ENCODE measurements around the gene CHST13.

CHST13 gene

DNA sequence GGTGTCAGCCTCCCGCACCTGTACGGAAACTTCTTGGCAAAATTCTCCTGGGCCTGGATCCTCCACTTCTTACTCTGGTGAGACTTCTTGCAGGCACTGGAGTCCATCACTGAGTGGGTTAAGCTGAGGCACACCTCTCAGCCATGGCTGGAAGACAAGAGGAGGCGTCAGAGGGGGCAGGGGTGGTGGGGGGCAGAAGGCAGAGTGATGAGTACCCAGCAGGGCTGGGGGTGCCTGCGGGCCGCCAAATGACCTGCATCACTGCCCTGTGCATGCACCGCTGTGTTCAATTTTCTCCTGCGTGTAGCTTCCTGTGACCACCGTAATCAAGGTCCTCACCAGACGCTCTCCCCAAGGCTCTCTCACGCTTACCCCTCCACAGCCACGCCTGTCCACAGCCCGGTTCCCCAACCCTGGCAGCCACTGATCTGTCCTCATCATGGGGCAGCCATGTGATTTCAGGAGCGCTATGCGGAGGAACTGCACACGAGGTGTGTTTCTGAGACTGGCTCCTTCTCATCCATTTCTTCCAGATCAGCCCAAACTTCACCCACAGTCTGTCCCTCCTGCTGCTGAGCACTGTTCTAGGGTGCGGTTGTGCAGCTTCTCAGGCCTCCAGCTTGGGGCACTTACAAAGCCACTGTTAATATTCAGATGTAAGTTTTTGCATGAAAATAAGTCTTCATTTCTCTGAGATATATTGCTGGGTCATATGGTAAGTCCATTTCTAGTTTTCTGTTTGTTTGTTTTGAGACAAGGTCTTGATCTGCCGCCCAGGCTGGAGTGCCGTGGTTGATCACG, 29.5 kb downstream of the CHST13 start:
- no peak for DNase-seq (ENCODE audit: low read depth in 2 of 3, low spot score in 2 of 3)

DNA sequence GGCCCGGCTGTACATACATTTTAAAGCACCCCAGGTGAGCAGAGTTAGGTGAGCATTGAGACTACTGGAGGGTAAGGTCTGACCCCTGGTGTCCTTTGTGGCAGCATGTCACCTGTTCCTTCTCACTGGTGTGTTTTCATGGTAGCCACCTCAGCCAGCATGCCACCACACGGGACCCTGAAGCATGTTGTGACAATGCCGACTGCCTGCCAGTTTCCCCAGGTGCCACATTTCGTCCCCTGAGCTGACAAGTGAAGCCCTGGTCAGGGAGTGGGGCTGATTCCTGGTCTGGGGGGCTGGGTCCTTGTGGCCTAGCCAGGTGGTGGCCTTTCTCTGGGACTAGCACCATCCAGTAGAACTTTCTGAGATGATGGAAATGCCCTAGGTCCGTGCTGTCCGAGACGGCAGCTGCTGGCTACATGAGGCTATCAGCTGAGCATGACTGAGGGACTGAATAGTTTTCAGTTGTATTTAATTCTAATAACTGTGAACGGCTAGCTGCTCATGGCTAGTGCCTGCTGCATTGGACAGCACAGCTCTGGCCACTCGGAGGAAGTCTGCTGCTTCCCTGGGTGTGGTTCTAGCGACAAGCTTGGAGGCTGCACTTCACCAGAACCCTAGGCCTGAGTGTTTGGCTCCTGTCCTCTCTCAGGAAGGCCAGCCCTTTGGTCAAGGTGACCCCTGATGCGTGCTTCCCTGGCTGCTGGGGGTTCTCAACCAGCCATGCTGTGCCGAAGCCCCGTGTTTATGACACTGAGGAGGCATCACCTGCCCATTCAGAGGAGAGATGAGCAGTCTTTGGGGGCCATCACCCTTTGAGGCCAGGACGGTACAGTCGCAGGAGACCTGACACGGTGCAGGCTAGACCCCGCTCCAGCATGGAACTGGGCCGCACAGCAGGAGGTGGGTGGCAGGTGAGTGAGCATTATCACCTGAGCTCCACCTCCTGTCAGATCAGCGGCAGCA, 30.9 kb downstream of the CHST13 start:
- no peak for DNase-seq (ENCODE audit: low read depth in 2 of 3, low spot score in 2 of 3)

DNA sequence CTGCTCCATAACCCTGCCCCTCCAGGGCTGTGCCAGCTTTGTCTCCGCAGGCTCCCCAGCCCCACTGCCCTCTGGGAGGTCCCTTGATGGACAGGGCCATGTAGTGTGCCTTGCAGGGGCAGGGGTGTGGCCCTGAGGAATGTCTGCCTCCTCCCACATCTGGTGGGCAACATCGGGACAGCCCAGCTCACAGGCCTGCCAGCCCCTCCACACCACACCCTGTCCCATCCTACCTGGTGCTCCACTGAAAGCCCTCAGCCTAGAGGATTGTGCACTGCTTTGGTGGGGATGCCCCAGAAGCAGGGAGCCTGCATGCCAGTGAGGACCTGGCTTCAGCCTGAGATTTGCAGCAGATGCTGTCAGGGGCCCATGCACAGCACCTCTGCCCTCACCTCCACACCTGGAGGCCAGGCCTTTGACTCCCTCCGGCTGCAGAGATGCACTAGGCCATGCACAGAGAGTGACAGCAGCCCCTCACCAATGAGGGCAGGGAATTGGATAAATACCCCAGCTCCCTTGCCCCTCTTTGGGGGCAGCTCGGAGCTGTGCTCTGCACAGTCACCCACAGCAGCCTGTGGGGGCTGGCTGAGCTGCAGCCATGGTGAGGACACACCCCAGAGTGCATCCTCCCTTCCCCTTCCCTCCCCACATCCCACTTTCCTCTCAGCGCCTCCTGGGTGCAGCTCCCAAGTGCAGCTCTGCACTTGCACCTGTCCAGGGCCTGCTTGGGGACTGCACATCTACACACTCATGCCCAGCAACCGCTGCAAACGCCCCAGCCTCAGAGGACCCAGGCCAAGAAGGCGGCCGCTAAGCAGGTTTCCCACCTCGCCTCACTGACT, 32.1 kb downstream of the CHST13 start:
- no peak for DNase-seq (ENCODE audit: low read depth in 2 of 3, low spot score in 2 of 3)

DNA sequence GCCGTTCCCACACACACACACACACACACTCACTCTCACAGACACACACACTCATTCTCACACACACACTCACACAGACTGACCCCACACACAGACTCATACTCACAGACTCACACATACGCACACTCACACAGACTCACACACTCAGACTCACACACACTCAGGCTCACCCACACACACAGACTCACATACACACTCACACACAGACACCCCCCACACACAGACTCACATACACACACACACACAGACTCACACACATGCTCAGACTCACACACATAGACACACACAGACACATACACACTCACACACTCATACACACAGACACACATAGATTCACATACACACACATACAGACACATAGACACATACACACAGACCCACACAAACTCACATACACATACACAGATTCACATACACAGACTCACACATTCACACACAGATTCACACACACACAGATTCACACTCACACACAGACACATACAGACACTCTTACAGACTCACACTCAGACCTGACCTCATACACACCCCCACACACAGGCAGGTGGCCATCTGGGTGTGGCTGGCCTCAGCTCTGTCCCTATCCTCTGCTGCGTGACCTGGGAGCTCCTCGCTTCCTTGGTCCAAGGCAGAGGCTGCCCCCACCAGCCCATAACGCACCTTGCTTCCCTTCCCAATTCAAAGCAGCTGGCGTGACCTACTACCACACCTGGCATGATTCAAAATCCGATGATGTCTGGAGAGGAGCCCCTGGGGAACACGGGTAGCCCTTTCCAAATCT, 32.9 kb downstream of the CHST13 start:
- no peak for DNase-seq (ENCODE audit: low read depth in 2 of 3, low spot score in 2 of 3)

DNA sequence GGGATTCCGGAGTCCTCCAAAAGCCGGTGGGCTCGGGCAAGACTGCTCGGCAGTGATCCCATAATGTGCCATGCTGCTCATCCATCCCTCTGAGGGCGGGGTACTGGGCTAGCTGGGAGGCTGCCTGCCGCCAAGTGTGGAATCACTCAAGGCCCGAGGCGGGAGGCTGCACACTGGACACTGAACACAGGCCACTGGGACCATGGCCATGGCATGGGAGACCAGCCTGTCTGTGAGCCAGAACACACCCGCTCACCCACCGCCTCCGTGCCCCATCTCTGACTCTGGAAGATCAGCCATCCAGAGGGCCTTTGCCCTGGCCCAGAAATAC, 33.4 kb downstream of the CHST13 start:
- DNase-seq (ENCODE audit: low read depth in 2 of 3, low spot score in 2 of 3): no peak

DNA sequence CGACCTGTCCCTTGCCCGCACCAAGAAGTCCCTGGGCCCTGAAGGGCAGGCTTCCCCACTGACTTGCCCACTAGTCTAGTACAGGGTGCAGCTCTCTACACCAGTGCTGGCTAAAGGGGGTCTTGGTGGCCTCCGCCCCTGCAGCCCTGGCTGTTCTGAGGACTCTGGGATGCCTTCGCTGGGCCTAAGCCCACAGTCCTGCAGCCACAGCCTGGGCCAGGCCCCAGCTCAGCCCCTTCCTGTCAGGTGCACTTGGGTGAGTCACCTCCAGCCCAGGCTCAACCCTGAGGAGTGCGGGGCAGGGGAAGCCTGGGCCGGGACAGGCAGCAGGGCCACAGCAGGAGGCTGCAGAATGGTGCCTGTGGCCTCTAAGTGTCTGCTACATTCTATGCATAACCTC, 33.8 kb downstream of the CHST13 start:
- no peak for DNase-seq (ENCODE audit: low read depth in 2 of 3, low spot score in 2 of 3)

DNA sequence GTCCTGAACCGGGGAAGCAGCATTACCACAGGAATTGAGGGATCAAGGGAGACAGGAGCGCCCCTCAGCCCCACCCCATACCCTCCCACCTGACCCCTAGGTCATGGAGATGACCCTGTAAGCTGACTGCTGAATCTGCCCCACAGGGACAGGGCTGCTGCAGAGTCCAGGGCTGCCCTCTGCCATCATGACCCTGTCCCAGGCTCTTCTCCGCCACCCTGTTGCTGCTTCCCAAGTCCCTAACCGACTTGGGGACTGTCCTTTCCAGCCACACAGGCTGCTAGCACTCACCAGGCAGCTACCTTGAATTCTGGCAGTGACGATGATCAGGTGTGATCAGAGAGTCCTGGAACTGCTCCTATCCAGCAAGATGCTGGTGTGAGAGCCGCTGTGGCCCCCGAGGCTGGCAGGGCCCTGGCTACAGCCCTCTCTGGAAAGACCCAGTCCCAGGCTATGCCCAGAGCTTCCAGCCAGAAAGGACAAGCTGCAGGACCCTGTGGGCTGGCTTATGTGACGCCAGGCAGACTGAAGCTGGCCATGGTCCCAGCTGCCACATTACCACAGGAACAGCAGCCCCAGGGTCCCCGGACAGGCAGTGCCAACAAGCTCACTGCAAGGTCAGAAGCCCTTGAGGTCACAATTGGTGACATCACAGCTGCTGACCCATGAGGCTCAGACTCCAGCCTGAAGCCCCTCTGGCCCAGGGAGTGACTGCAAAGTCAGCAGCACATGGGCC, 34.5 kb downstream of the CHST13 start, which contains the start of gene C3orf22:
C3orf22 (minus strand) TSS at position 597 of the 736 bp plus-strand sequence. CDS start 5,542 bp downstream, outside the sequence.
- DNase-seq (ENCODE audit: low read depth in 2 of 3, low spot score in 2 of 3): no peak

DNA sequence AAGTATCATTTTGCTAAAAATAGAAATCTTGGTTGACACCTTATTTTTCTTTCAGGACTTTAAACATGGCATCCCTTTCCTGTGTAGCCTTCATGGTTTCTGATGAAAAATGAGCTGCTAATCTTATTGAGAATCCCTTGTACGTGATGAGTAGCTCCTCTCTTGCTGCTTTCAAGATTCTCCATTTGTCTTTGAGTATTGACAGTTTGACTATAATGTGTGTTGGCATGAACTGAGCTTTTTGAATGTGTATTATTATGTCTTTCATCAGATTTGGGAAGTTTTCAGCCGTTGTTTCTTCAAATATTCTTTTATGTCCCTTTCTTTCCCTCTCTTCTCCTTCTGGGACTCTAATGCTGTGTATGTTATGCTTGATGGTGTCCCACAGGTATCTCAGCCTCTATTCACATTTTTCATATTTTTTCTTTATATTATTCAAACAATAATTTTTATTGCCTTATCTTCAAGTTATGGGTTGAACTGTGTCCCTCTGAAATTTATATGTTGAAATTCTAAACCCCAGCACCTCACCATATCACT, 38.9 kb downstream of the CHST13 start:
- no peak for DNase-seq (ENCODE audit: low read depth in 2 of 3, low spot score in 2 of 3)

DNA sequence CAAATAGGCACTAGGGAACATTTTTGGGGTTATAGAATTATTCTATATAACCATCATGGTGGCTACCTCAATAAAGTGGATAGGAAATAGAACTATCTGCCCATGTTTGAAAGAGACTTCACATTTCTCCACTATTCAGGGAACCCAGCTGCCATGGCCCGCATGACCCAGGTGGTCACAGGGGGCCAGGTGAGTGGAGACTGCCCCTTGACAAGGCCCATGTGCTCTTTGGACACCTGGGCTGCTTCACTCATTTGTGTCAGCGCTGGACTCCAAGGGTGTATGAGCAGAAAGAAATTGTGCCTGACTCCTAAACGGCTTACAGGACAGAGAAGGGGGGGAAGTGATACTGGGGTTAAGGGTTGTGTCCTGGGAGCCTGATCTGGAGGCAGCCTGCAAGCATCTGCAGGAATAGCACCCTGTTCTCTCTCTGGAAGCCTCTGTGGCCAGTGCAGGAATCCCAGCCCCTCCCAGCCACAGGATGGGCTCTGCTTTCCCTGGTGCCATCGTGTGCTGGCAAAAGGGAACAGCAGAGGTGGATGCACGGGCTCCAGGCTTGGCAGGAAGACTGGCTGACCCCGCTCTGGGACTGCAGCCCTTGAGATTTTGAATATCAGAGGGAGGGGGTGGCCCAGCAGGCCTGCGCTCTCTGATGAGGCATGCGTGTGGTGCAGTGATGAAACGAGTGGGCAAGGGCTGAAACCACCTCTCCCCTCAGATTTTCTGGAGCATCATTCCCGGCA, 43.9 kb downstream of the CHST13 start:
- DNase-seq (ENCODE audit: low read depth in 2 of 3, low spot score in 2 of 3): no peak

DNA sequence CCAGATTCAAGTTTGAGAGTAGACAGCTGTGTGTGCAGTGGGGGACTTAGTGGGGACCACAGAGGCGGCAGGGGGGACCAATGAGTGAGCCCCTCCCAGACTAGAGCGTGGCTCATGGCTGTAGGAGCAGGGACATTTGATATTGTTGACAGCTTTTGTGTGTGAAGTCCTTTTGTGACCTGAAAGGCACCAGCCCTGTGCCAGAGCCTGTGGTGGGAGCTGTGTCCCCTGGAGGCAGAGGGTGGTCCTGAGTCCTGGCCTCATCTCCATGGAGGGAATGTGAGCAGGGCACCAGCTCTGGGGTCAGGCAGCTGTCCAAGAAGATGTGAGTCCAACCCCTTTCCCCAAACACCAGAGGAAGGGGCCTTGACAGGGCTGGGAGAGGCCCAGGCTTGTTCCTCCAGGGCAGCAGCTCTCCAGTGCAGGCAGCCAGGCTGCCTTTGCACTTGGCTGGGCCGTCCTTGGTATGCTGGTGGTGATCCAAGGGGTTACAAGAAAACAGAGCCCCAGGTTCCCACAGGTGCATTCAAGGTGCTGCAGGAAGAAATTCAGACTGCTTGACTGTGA, 44.9 kb downstream of the CHST13 start:
- DNase-seq (ENCODE audit: low read depth in 2 of 3, low spot score in 2 of 3): no peak

DNA sequence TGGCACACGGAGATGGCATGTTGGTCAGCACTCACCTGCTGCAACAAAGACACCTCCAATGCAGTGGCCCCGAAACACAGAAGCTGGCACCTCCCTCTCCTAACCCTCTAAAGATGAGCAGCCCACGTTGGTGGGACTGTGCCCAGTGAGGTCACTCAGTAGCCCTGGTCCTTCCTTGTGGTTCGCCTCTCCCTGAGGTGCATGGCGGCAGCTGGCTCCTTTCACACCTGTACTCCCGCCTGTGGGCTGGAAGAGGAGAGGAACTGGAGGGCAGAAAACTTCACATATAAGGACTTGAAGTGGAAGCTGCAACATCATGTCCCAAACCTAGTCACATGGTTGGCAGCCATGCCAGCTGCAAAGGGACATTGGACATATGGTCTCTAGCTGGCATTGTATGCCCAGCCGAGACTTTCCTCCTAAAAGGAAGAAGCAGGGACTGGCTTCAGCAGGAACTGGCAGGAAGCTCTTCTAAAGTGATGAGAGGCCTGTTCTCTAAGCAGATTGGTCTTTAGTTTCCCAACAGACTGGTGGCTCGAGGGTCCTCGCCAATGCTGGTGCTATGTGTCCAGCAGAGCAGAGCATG, 45.5 kb downstream of the CHST13 start:
- DNase-seq (ENCODE audit: low read depth in 2 of 3, low spot score in 2 of 3): no peak

DNA sequence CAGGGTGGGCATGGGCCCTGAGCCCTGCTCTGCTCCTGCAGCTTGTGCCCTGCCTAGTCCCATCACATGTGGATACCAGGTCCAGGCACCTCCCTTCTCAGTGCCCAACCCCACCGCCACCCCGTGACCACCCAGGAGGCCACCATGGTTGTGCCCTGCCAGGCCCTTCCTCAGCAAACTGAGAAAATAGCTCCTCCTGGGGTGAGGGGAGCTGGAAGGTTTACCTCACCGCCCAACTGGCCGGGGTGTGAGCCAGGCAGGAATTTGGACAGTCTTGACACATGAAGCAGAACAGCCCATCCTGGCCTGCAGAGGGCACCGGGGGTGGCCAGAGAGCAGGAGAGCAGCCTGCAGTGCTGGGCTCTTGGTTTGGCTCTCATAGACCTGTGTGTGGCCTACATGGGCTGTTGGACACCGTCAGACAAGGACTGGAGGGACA, 46.2 kb downstream of the CHST13 start:
- DNase-seq (ENCODE audit: low read depth in 2 of 3, low spot score in 2 of 3): no peak

DNA sequence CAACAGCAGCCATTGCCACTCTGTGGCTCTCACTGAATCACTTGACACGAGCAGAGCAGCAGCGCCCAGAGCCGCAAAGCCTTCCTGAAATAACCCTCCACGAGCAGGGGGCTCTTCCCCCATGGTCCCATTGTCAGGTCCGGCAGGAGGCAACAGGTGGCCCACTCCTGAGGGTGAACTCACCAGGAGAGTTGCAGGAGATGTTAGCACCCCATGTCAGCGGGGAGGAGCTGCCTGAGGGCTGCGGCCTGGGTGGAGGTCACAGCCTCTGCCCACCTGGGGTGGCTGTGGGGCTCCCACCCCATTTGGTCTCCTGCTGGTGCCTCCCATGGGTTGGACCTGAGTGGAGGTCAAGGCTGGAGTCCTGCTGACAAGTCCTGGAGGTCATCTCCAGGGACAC, 47.1 kb downstream of the CHST13 start:
- no peak for DNase-seq (ENCODE audit: low read depth in 2 of 3, low spot score in 2 of 3)

DNA sequence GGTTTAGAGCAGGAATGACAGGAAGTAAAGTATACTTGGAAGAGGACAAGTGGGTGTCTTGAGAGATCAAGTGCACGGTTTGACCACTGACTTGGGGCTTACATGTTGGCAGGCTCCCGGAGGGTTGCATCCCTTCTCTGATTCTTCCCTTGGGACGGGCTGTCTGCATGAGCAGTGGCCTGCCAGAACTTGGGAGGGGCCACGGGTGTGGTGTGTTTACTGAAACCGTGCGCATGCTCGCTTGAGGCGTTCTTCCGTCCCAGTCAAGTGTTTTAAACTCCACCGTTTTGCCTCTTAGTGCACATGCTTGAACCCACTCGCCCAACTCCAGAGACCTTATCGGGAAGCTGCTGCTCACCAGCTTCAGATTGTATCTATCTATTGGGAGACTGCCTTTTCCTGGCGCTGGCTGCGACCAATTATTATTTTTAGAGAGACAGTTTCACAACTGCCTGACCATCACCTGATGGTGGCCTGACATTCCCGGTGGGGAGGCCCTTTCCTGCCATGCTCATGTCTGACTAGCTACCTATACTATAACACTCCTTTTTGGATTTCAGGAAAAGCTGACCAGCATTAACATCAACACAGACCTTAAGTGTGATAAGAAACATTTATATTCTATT, 49.6 kb downstream of the CHST13 start:
- DNase-seq (ENCODE audit: low read depth in 2 of 3, low spot score in 2 of 3): no peak

DNA sequence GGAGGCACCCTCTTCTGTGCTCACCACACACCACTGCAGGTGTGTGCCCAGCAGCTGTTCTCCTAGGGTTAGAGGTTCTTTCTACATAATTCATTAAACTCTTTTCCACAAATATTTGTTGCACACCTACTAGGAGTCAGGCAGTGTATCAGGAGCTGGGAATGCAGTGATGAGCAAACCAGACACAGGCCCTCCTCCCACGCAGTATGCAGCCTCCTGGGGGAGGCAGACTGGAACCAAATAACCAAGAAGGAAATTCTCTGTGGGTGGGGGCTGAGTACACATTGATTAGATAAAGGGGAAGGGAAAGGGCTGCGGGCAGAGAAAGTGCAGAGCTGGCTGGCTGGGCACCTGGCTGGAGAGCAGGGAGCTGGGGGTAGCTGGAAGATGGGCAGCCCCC, 53.3 kb downstream of the CHST13 start:
- DNase-seq (ENCODE audit: low read depth in 2 of 3, low spot score in 2 of 3): no peak

DNA sequence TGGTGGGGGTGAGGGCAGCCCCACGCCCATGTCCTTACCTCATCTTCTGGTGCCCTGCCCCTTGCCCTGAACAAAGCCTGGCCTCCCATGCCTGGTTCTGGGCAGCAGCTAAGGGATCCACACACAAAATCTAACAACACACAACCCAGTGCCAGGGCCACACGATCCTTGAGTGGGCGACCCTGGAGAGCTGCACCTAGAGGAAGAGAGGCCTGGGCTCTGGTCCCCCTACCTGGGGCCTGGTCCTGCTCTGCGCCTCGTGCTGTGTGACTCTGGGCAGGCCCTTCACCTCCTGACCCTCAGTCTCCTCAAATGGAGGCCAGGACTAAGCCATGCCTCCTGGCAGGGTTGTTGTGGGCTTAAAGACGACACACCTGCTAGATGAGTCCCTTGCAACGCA, 54.7 kb downstream of the CHST13 start:
- no peak for DNase-seq (ENCODE audit: low read depth in 2 of 3, low spot score in 2 of 3)

DNA sequence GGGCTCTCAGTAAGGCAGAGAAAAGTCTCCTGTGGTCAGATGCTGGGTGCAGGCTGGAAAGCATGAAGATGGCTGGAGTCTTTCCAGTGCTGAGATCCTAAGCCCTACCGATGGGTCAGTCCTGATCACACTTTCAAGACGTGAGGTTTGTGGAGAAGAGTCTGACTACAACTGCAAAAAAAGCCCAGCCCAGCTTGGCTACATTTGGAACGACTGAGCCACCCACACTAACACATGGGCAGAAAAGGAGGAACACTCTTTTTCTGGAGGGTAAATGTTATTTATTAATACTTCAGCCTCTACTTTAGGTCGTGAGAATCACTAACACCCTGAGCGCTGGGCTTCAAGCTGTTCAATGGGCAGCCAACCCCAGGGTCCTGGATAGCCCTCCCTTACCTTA, 56.8 kb downstream of the CHST13 start:
- no peak for DNase-seq (ENCODE audit: low read depth in 2 of 3, low spot score in 2 of 3)

DNA sequence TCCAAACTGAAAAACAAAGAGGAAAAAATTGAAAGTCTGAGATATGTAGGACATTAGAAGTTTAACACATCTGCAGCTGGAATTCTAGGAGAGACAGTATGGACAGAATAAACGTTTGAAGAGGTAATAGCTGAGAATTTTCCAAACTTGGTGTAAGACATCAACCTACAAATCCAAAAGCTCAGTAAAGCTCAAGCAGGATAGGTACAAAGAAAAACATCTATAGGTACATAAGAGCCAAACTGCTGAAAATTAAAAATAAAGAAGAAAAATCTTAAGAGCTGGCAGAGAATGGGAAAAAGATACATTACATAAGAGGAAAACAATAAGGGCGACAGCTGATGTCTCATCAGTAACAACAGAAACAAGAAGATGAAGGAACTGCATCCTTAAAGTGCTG, 57.6 kb downstream of the CHST13 start:
- DNase-seq (ENCODE audit: low read depth in 2 of 3, low spot score in 2 of 3): no peak

Data from activated CD8-positive, alpha-beta memory T cell treated with anti-CD3 and anti-CD28 coated beads for 48 hours (primary cell).